H9 (cell line): ENCODE measurements around the gene EPOP. TPM values are rescaled to one million over a fixed set of nuclear protein-coding genes. Genes with fewer than 3 reads are reported as not detected.
A peak's percentile ranks its signal among the peaks of the same experiment; 100 is the strongest.

Experiments
- DNase-seq: peaks from one replicate; pipeline ENCODE4 v3.0.0-alpha.2; 2017
- H2AFZ ChIP-seq: one replicate; pipeline ENCODE4 v1.6.1; 2013; ENCODE audit warnings: mild to moderate bottlenecking, low read length, control low read depth, moderate library complexity
- H2AK5ac ChIP-seq: 2 replicates; pipeline ENCODE4 v1.6.1; 2013; ENCODE audit warnings: low read length, control low read depth, mixed read lengths; ENCODE audit not compliant: insufficient read length
- H2BK120ac ChIP-seq: one replicate; pipeline ENCODE4 v1.6.1; 2013; ENCODE audit warnings: low read depth, mild to moderate bottlenecking, low read length, control low read depth, inconsistent platforms; ENCODE audit not compliant: poor library complexity, severe bottlenecking
- H2BK12ac ChIP-seq: 2 replicates; pipeline ENCODE4 v1.6.1; 2013; ENCODE audit warnings: low read length, control low read depth, mixed read lengths, low read depth; ENCODE audit not compliant: insufficient read length
- H2BK15ac ChIP-seq: 2 replicates; pipeline ENCODE4 v1.6.1; 2013; ENCODE audit warnings: low read depth, low read length, control low read depth
- H2BK20ac ChIP-seq: one replicate; pipeline ENCODE4 v1.6.1; 2013; ENCODE audit warnings: low read depth, mild to moderate bottlenecking, low read length, control low read depth, inconsistent platforms; ENCODE audit not compliant: poor library complexity, severe bottlenecking
- H2BK5ac ChIP-seq: 2 replicates; pipeline ENCODE4 v1.6.1; 2013; ENCODE audit warnings: low read length, control low read depth, mixed read lengths; ENCODE audit not compliant: insufficient read length
- H3K14ac ChIP-seq: 2 replicates; pipeline ENCODE4 v1.6.1; 2013; ENCODE audit warnings: low read length, control low read depth; ENCODE audit not compliant: insufficient read depth
- H3K18ac ChIP-seq: 2 replicates; pipeline ENCODE4 v1.6.1; 2013; ENCODE audit warnings: low read depth, mild to moderate bottlenecking, mixed read lengths, low read length, control low read depth; ENCODE audit not compliant: insufficient read length
- H3K23ac ChIP-seq: 2 replicates; pipeline ENCODE4 v1.6.1; 2013; ENCODE audit warnings: low read length, control low read depth, mixed read lengths, low read depth; ENCODE audit not compliant: insufficient read length
- H3K23me2 ChIP-seq: 2 replicates; pipeline ENCODE4 v1.6.1; 2013; ENCODE audit warnings: low read depth, mild to moderate bottlenecking, mixed read lengths, low read length, control low read depth; ENCODE audit not compliant: insufficient read length, poor library complexity, severe bottlenecking
- H3K27ac ChIP-seq: 2 replicates; pipeline ENCODE4 v1.5.1; 2013; ENCODE audit warnings: low read length, control low read depth, mixed read lengths, low read depth; ENCODE audit not compliant: insufficient read length
- H3K27me3 ChIP-seq: 2 replicates; pipeline ENCODE4 v1.6.1; 2013; ENCODE audit warnings: low read length, control low read depth, inconsistent platforms; ENCODE audit not compliant: insufficient read depth
- H3K4ac ChIP-seq: 2 replicates; pipeline ENCODE4 v1.6.1; 2013; ENCODE audit warnings: low read depth, mild to moderate bottlenecking, control low read depth, inconsistent platforms, low read length, moderate library complexity
- H3K4me1 ChIP-seq: 2 replicates; pipeline ENCODE4 v1.6.1; 2013; ENCODE audit warnings: low read length, control low read depth, inconsistent platforms; ENCODE audit not compliant: insufficient read depth
- H3K4me2 ChIP-seq: 2 replicates; pipeline ENCODE4 v1.6.1; 2013; ENCODE audit warnings: low read length, control low read depth, mixed read lengths; ENCODE audit not compliant: insufficient read length, insufficient read depth
- H3K56ac ChIP-seq: 2 replicates; pipeline ENCODE4 v1.6.1; 2013; ENCODE audit warnings: low read depth, mild to moderate bottlenecking, mixed read lengths, low read length, control low read depth; ENCODE audit not compliant: insufficient read length
- H3K79me1 ChIP-seq: 2 replicates; pipeline ENCODE4 v1.6.1; 2013; ENCODE audit warnings: low read depth, mild to moderate bottlenecking, moderate library complexity, low read length, control low read depth, inconsistent platforms; ENCODE audit not compliant: insufficient read depth, poor library complexity, severe bottlenecking
- H3K79me2 ChIP-seq: 2 replicates; pipeline ENCODE4 v1.6.1; 2013; ENCODE audit warnings: low read length, control low read depth, inconsistent platforms; ENCODE audit not compliant: insufficient read depth
- H3K9ac ChIP-seq: 2 replicates; pipeline ENCODE4 v1.6.1; 2013; ENCODE audit warnings: low read length, control low read depth, mixed read lengths; ENCODE audit not compliant: insufficient read length; ENCODE audit errors: extremely low read depth
- H3K9me3 ChIP-seq: one replicate; pipeline ENCODE4 v1.6.1; 2013; ENCODE audit warnings: low read depth, low read length, inconsistent platforms; ENCODE audit not compliant: control insufficient read depth
- H3T11ph ChIP-seq: one replicate; pipeline ENCODE4 v1.6.1; 2013; ENCODE audit warnings: mild to moderate bottlenecking, low read length, control low read depth, inconsistent platforms
- H4K20me1 ChIP-seq: one replicate; pipeline ENCODE4 v1.6.1; 2013; ENCODE audit not compliant: control insufficient read depth, insufficient read length, insufficient read depth
- H4K5ac ChIP-seq: 2 replicates; pipeline ENCODE4 v1.6.1; 2013; ENCODE audit warnings: low read depth, mild to moderate bottlenecking, mixed read lengths, low read length, control low read depth; ENCODE audit not compliant: insufficient read length
- H4K8ac ChIP-seq: replicated peaks from 2 replicates; pipeline ENCODE4 v1.6.1; 2013; ENCODE audit warnings: low read length, control low read depth, mixed read lengths, low read depth; ENCODE audit not compliant: insufficient read length
- H4K91ac ChIP-seq: 2 replicates; pipeline ENCODE4 v1.6.1; 2013; ENCODE audit warnings: low read depth, mild to moderate bottlenecking, moderate library complexity, mixed read lengths, low read length, control low read depth; ENCODE audit not compliant: insufficient read length
- H3K27ac Mint-ChIP-seq, 3 experiments: 2 replicates in 2 of 3; 3 replicates in 1 of 3; pipeline ENCODE4 v1.8.0; 2020 to 2021; ENCODE audit warnings: mixed read lengths in 3 of 3, mild to moderate bottlenecking in 1 of 3, moderate library complexity in 1 of 3
- H3K27me3 Mint-ChIP-seq: 2 replicates; pipeline ENCODE4 v1.8.0; 2021; ENCODE audit warnings: low read depth, mild to moderate bottlenecking, moderate library complexity, mixed read lengths
- H3K36me3 Mint-ChIP-seq, 3 experiments: 2 replicates in 2 of 3; 3 replicates in 1 of 3; pipeline ENCODE4 v1.8.0; 2020 to 2021; ENCODE audit warnings: low read depth in 3 of 3, mixed read lengths in 3 of 3; ENCODE audit not compliant: insufficient read depth in 1 of 3
- H3K4me1 Mint-ChIP-seq, 2 experiments: 2 replicates each; pipeline ENCODE4 v1.8.0; 2020; ENCODE audit warnings: mixed read lengths in 2 of 2
- H3K4me3 Mint-ChIP-seq, 2 experiments: 2 replicates in 1 of 2; 3 replicates in 1 of 2; pipeline ENCODE4 v1.8.0; 2020 to 2021; ENCODE audit warnings: mild to moderate bottlenecking in 2 of 2, mixed read lengths in 2 of 2, moderate library complexity in 1 of 2
- H3K9me3 Mint-ChIP-seq, 2 experiments: 2 replicates in 1 of 2; 3 replicates in 1 of 2; pipeline ENCODE4 v1.8.0; 2020; ENCODE audit warnings: mild to moderate bottlenecking in 2 of 2, mixed read lengths in 2 of 2, moderate library complexity in 1 of 2
- CTCF ChIP-seq: fragments of 200-600 bp; sonication (generic); conservative IDR thresholded peaks from 3 replicates; pipeline ENCODE4 v1.8.0; 2021; ENCODE audit warnings: antibody characterized with exemption, mild to moderate bottlenecking
- WGBS: extraction: QIAGEN DNeasy Blood & Tissue Kit; methylation state at CpG from one replicate; pipeline ENCODE4 v1.1.7; 2013; ENCODE audit warnings: missing lambda C conversion rate, low lambda C conversion rate, mixed read lengths; ENCODE audit not compliant: insufficient read length; ENCODE audit errors: extremely low coverage; 5-methylcytosine and 5-hydroxymethylcytosine counted together
- total RNA-seq: library from RNA; stranded (reverse); gene quantifications from 2 replicates; pipeline ENCODE4 v1.2.1, GENCODE V29; 2021

The EPOP gene
- total RNA-seq, 1 experiment from 2014 or later: 5.9 TPM

- Histone ChIP-seq H3K23ac (no peak overlapping the region), H3T11ph (no peak overlapping the region), H3K9me3 (no peaks in the 10 kb centered on the region), H4K5ac (no peak overlapping the region), H2BK12ac (no peak overlapping the region), H3K27ac (no peak overlapping the region), H4K91ac (no peak overlapping the region), H3K79me1 (no peaks in the 10 kb centered on the region), H3K56ac (no peak overlapping the region), H2BK20ac (no peak overlapping the region), H2AFZ (no peak overlapping the region), H2BK120ac (no peak overlapping the region), H3K79me2 (no peaks in the 10 kb centered on the region), H3K27me3 (peaks cover 26% of the 10 kb centered on the region; the same call in 1 of the 2 replicates), H3K14ac (no peak overlapping the region), H3K4ac (no peak overlapping the region), H3K9ac (no peak overlapping the region), H4K20me1 (no peaks in the 10 kb centered on the region), H4K8ac (no peak overlapping the region), H3K4me2 (no peak overlapping the region), H2BK15ac (no peak overlapping the region), H2AK5ac (no peak overlapping the region), H3K4me1 (peaks cover 7% of the 10 kb centered on the region; the same call in 1 of the 2 replicates), H3K23me2 (peaks cover 17% of the 10 kb centered on the region), H3K18ac (no peak overlapping the region), H2BK5ac (no peak overlapping the region)
- H3K27ac Mint-ChIP-seq: no peak overlapping the region
- WGBS: no CpG with 5 or more reads among the region's 18 CpGs
- peaks cover 0 to 12% (median 3%) of the 10 kb centered on the region in 3 experiments for H3K36me3 Mint-ChIP-seq
- H3K9me3 Mint-ChIP-seq: no peaks in the 10 kb centered on the region; a peak in 2 of 5 replicates
- peaks cover 67% of the 10 kb centered on the region for H3K27me3 Mint-ChIP-seq
- peak; percentile 31 for DNase-seq
- TF ChIP-seq CTCF: no peak
- H3K4me3 Mint-ChIP-seq: no peak overlapping the region; a peak in 1 of 5 replicates
- H3K4me1 Mint-ChIP-seq: peaks cover 36 to 68% of the 10 kb centered on the region in 2 experiments
Observed at GRCh38 chr17:38709104-38709820, 34.5 kb upstream of the EPOP start.
